Astrocyte (in vitro differentiated cells and primary cell): ENCODE measurements around the gene SCML2. TPM values are rescaled to one million over a fixed set of nuclear protein-coding genes. Genes with fewer than 3 reads are reported as not detected.
A peak's percentile ranks its signal among the peaks of the same experiment; 100 is the strongest.

Source experiments
- DNase-seq: peaks from one replicate; pipeline ENCODE4 v3.0.0-alpha.2; 2010; ENCODE audit warnings: low read depth
- FAIRE-seq: peaks from 2 replicates; lab custom pipeline; 2011; peaks lifted over from hg19 to GRCh38; lab: Jason Lieb, UNC
- H2AFZ ChIP-seq: 2 replicates; pipeline ENCODE4 v1.6.0; 2012; ENCODE audit warnings: low read depth, low read length, inconsistent platforms
- H3K27ac ChIP-seq: 2 replicates; pipeline ENCODE4 v1.5.1; 2011; ENCODE audit warnings: low read depth, low read length, inconsistent platforms
- H3K27me3 ChIP-seq: 2 replicates; pipeline ENCODE4 v1.6.0; 2011; ENCODE audit warnings: low read length, inconsistent platforms; ENCODE audit not compliant: insufficient read depth
- H3K36me3 ChIP-seq: 2 replicates; pipeline ENCODE4 v1.5.1; 2011; ENCODE audit warnings: low read length, inconsistent platforms; ENCODE audit not compliant: insufficient read depth
- H3K4me1 ChIP-seq: 2 replicates; pipeline ENCODE4 v1.5.1; 2011; ENCODE audit warnings: low read length, inconsistent platforms; ENCODE audit not compliant: insufficient read depth
- H3K4me2 ChIP-seq: 2 replicates; pipeline ENCODE4 v1.6.0; 2012; ENCODE audit warnings: low read length, inconsistent platforms
- H3K4me3 ChIP-seq: 2 replicates; pipeline ENCODE4 v1.5.1; 2011; ENCODE audit warnings: low read depth, mild to moderate bottlenecking, low read length, inconsistent platforms; ENCODE audit not compliant: insufficient read depth
- H3K79me2 ChIP-seq: 2 replicates; pipeline ENCODE4 v1.6.0; 2012; ENCODE audit warnings: mild to moderate bottlenecking, low read length, inconsistent platforms; ENCODE audit not compliant: insufficient read depth
- H3K9ac ChIP-seq: 2 replicates; pipeline ENCODE4 v1.6.0; 2012; ENCODE audit warnings: mild to moderate bottlenecking, low read length, inconsistent platforms
- H3K9me3 ChIP-seq: 2 replicates; pipeline ENCODE4 v1.5.1; 2012; ENCODE audit warnings: low read depth, mild to moderate bottlenecking, low read length, inconsistent platforms; ENCODE audit not compliant: insufficient read depth
- H4K20me1 ChIP-seq: 2 replicates; pipeline ENCODE4 v1.6.0; 2012; ENCODE audit warnings: low read length, inconsistent platforms; ENCODE audit not compliant: insufficient read depth
- H3K27ac Mint-ChIP-seq: one replicate; pipeline ENCODE4 v1.8.0; 2021; ENCODE audit warnings: mild to moderate bottlenecking, mixed read lengths; ENCODE audit not compliant: unreplicated experiment
- H3K27me3 Mint-ChIP-seq: one replicate; pipeline ENCODE4 v1.8.0; 2021; ENCODE audit warnings: low read depth, mixed read lengths; ENCODE audit not compliant: unreplicated experiment
- H3K36me3 Mint-ChIP-seq: one replicate; pipeline ENCODE4 v1.8.0; 2021; ENCODE audit warnings: low read depth, mixed read lengths; ENCODE audit not compliant: unreplicated experiment
- H3K4me1 Mint-ChIP-seq: one replicate; pipeline ENCODE4 v1.8.0; 2021; ENCODE audit warnings: low read depth, mixed read lengths; ENCODE audit not compliant: unreplicated experiment
- H3K4me3 Mint-ChIP-seq: one replicate; pipeline ENCODE4 v1.8.0; 2021; ENCODE audit warnings: mild to moderate bottlenecking, moderate library complexity, mixed read lengths; ENCODE audit not compliant: unreplicated experiment
- H3K9me3 Mint-ChIP-seq: one replicate; pipeline ENCODE4 v1.8.0; 2021; ENCODE audit warnings: mild to moderate bottlenecking, mixed read lengths; ENCODE audit not compliant: unreplicated experiment
- CTCF ChIP-seq: IDR thresholded peaks from 2 replicates; pipeline ENCODE4 v1.5.1; 2011; ENCODE audit warnings: low read depth, mild to moderate bottlenecking, inconsistent platforms, low read length, moderate library complexity; ENCODE audit not compliant: insufficient read depth
- EZH2 ChIP-seq: IDR thresholded peaks from 2 replicates; pipeline ENCODE4 v1.6.1; 2012; ENCODE audit warnings: mild to moderate bottlenecking, low read length, inconsistent platforms; ENCODE audit not compliant: insufficient read depth
- total RNA-seq: library from RNA; stranded (reverse); gene quantifications from 2 replicates; pipeline ENCODE4 v1.2.1, GENCODE V29; 2021

The SCML2 gene
- total RNA-seq, 1 donor from 2014 or later = 1.2 TPM

- no peaks in the 10 kb centered on the region for H3K9me3 Mint-ChIP-seq
- Histone ChIP-seq H3K27me3 (no peaks in the 10 kb centered on the region), H3K9ac (no peak overlapping the region), H3K79me2 (no peaks in the 10 kb centered on the region), H3K4me1 (no peaks in the 10 kb centered on the region), H4K20me1 (no peaks in the 10 kb centered on the region), H3K9me3 (no peaks in the 10 kb centered on the region), H3K27ac (no peak overlapping the region), H2AFZ (no peak overlapping the region), H3K4me2 (no peak overlapping the region), H3K36me3 (no peaks in the 10 kb centered on the region), H3K4me3 (no peak overlapping the region)
- H3K27me3 Mint-ChIP-seq = no peaks in the 10 kb centered on the region
- H3K27ac Mint-ChIP-seq = no peak overlapping the region
- no peaks in the 10 kb centered on the region for H3K4me1 Mint-ChIP-seq
- no peak for DNase-seq
- no peak for TF ChIP-seq EZH2
- TF ChIP-seq CTCF = no peak
- peak; percentile 73 for FAIRE-seq
- H3K4me3 Mint-ChIP-seq = no peak overlapping the region
- H3K36me3 Mint-ChIP-seq = no peaks in the 10 kb centered on the region
Observed at GRCh38 chrX:18309401-18309800, 45.1 kb downstream of the SCML2 start.

GRCh38 chrX:18297251-18297650 lies 57.2 kb downstream of the SCML2 start:
- Histone ChIP-seq H3K79me2 (no peaks in the 10 kb centered on the region), H3K9me3 (no peaks in the 10 kb centered on the region), H3K4me2 (no peak overlapping the region), H3K27me3 (no peaks in the 10 kb centered on the region), H3K9ac (no peak overlapping the region), H3K36me3 (no peaks in the 10 kb centered on the region), H3K27ac (no peak overlapping the region), H3K4me1 (no peaks in the 10 kb centered on the region), H4K20me1 (no peaks in the 10 kb centered on the region), H2AFZ (no peak overlapping the region), H3K4me3 (no peak overlapping the region)
- no peaks in the 10 kb centered on the region for H3K36me3 Mint-ChIP-seq
- peak; percentile 26 for FAIRE-seq
- no peaks in the 10 kb centered on the region for H3K4me1 Mint-ChIP-seq
- no peak overlapping the region for H3K4me3 Mint-ChIP-seq
- no peak for TF ChIP-seq EZH2
- TF ChIP-seq CTCF = no peak
- no peak for DNase-seq
- H3K27me3 Mint-ChIP-seq = no peaks in the 10 kb centered on the region
- H3K27ac Mint-ChIP-seq = no peak overlapping the region
- peaks cover 6% of the 10 kb centered on the region for H3K9me3 Mint-ChIP-seq

GRCh38 chrX:18294893-18295292 lies 59.6 kb downstream of the SCML2 start:
- Histone ChIP-seq H4K20me1 (no peaks in the 10 kb centered on the region), H3K79me2 (no peaks in the 10 kb centered on the region), H3K36me3 (no peaks in the 10 kb centered on the region), H3K9ac (no peak overlapping the region), H3K4me1 (no peaks in the 10 kb centered on the region), H3K27ac (no peak overlapping the region), H3K4me3 (no peak overlapping the region), H2AFZ (no peak overlapping the region), H3K27me3 (no peaks in the 10 kb centered on the region), H3K4me2 (no peak overlapping the region), H3K9me3 (no peaks in the 10 kb centered on the region)
- Mint-ChIP-seq H3K4me3 (no peak overlapping the region), H3K27ac (no peak overlapping the region), H3K27me3 (no peaks in the 10 kb centered on the region), H3K4me1 (peaks cover 4% of the 10 kb centered on the region), H3K9me3 (peaks cover 6% of the 10 kb centered on the region), H3K36me3 (no peaks in the 10 kb centered on the region)
- TF ChIP-seq CTCF (no peak), EZH2 (no peak)
- DNase-seq (no peak), FAIRE-seq (no peak)
